SU-DHL-6 (cell line): ENCODE measurements around the gene HUS1.

Experiments
- H2AFZ ChIP-seq: fragments of 200-600 bp; sonication (generic); 2 replicates; pipeline ENCODE4 v1.6.1; 2014; ENCODE audit warnings: low read depth, mild to moderate bottlenecking, moderate library complexity, mixed read lengths, antibody characterized with exemption, low read length; ENCODE audit not compliant: severe bottlenecking
- H3F3A ChIP-seq: fragments of 200-600 bp; shearing (Covaris generic); 2 replicates; pipeline ENCODE4 v1.6.0; 2016; ENCODE audit warnings: antibody characterized with exemption, mild to moderate bottlenecking; ENCODE audit not compliant: insufficient read depth
- H3K27ac ChIP-seq: fragments of 200-600 bp; sonication (generic); 2 replicates; pipeline ENCODE4 v1.5.1; 2016; ENCODE audit warnings: low read depth, mild to moderate bottlenecking, low read length, moderate library complexity, mixed read lengths
- H3K27me3 ChIP-seq: fragments of 200-600 bp; sonication (generic), shearing (Covaris generic); 2 replicates; pipeline ENCODE4 v1.6.0; 2014; ENCODE audit warnings: mild to moderate bottlenecking, low read length
- H3K36me3 ChIP-seq: fragments of 200-600 bp; sonication (generic); 2 replicates; pipeline ENCODE4 v1.6.1; 2014; ENCODE audit warnings: mild to moderate bottlenecking, low read length, mixed read lengths
- H3K4me2 ChIP-seq: fragments of 300-600, 200-600 bp; shearing (Covaris generic), sonication (generic); 2 replicates; pipeline ENCODE4 v1.6.0; 2014; ENCODE audit warnings: low read length, low read depth, mild to moderate bottlenecking; ENCODE audit not compliant: poor library complexity, severe bottlenecking
- H3K4me3 ChIP-seq: fragments of 200-600 bp; sonication (generic); 2 replicates; pipeline ENCODE4 v1.5.1; 2014; ENCODE audit warnings: antibody characterized with exemption, low read length, mild to moderate bottlenecking, mixed read lengths; ENCODE audit not compliant: insufficient read depth, poor library complexity, severe bottlenecking
- H3K79me2 ChIP-seq: fragments of 200-600 bp; sonication (generic); 2 replicates; pipeline ENCODE4 v1.6.1; 2014; ENCODE audit warnings: mild to moderate bottlenecking, low read length, moderate library complexity; ENCODE audit not compliant: insufficient read depth
- H3K9ac ChIP-seq: fragments of 200-600 bp; sonication (generic); 2 replicates; pipeline ENCODE4 v1.7.0; 2014; ENCODE audit warnings: mild to moderate bottlenecking, low read length
- H3K9me2 ChIP-seq: fragments of 200-600 bp; sonication (generic); replicated peaks from 2 replicates; pipeline ENCODE4 v1.6.1; 2014; ENCODE audit warnings: low read length; ENCODE audit not compliant: insufficient read depth
- H3K9me3 ChIP-seq: fragments of 200-600 bp; sonication (generic); 2 replicates; pipeline ENCODE4 v1.6.1; 2014; ENCODE audit warnings: low read length, mixed read lengths; ENCODE audit not compliant: insufficient read depth
- H4K20me1 ChIP-seq: fragments of 200-600 bp; sonication (generic); 2 replicates; pipeline ENCODE4 v1.6.1; 2014; ENCODE audit warnings: low read depth, mild to moderate bottlenecking, antibody characterized with exemption, low read length, moderate library complexity, mixed read lengths
- EZH2phosphoT487 ChIP-seq: fragments of 200-600 bp; sonication (generic), shearing (Covaris generic); conservative IDR thresholded peaks from 2 replicates; pipeline ENCODE4 v1.6.1; 2018; ENCODE audit warnings: mild to moderate bottlenecking, antibody characterized with exemption, low read length, moderate library complexity, mixed read lengths
- TF ChIP-seq, protein P1 (sequence below): fragments of 200-600 bp; sonication (generic); IDR thresholded peaks from one replicate; pipeline ENCODE4 v1.5.1; 2017; ENCODE audit warnings: antibody characterized with exemption, mild to moderate bottlenecking, low read length, moderate library complexity; ENCODE audit not compliant: insufficient read depth, poor library complexity, severe bottlenecking

The HUS1 gene

DNA sequence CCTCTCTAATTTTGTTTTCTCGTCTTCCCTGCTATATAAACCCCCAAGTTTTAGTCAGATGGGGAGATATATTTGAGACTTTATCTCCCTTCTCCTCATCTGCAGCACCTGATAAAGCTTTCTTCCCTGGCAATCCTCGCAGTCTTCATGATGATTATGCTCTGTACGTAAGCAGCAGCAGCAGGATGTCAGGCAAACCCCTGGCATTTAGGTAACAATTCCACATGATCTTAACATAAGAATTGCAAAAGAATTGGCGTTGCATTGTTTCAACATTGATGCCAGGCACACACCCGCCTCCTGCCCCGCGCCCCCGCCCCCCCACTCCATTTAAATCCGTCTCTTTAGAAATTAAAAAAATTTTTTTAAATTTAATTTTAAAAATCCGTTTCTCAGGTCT, 37.3 kb downstream of the HUS1 start:
- no peaks in the 10 kb centered on the region for H3K9me2 ChIP-seq
- H3K4me2 ChIP-seq, result no peak overlapping the region
- no peaks in the 10 kb centered on the region for H3K9me3 ChIP-seq
- H3K36me3 ChIP-seq, result no peaks in the 10 kb centered on the region
- no peaks in the 10 kb centered on the region for H3K79me2 ChIP-seq
- H3K27me3 ChIP-seq, result no peaks in the 10 kb centered on the region
- H3K9ac ChIP-seq, result no peak overlapping the region
- H4K20me1 ChIP-seq, result no peaks in the 10 kb centered on the region
- TF ChIP-seq EZH2phosphoT487, result no peak
- TF ChIP-seq, protein P1, sequence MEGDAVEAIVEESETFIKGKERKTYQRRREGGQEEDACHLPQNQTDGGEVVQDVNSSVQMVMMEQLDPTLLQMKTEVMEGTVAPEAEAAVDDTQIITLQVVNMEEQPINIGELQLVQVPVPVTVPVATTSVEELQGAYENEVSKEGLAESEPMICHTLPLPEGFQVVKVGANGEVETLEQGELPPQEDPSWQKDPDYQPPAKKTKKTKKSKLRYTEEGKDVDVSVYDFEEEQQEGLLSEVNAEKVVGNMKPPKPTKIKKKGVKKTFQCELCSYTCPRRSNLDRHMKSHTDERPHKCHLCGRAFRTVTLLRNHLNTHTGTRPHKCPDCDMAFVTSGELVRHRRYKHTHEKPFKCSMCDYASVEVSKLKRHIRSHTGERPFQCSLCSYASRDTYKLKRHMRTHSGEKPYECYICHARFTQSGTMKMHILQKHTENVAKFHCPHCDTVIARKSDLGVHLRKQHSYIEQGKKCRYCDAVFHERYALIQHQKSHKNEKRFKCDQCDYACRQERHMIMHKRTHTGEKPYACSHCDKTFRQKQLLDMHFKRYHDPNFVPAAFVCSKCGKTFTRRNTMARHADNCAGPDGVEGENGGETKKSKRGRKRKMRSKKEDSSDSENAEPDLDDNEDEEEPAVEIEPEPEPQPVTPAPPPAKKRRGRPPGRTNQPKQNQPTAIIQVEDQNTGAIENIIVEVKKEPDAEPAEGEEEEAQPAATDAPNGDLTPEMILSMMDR, result no peak
- H3F3A ChIP-seq, result peaks cover 14% of the 10 kb centered on the region
- H3K4me3 ChIP-seq, result no peak overlapping the region
- H2AFZ ChIP-seq, result no peak overlapping the region
- H3K27ac ChIP-seq, result no peak overlapping the region

DNA sequence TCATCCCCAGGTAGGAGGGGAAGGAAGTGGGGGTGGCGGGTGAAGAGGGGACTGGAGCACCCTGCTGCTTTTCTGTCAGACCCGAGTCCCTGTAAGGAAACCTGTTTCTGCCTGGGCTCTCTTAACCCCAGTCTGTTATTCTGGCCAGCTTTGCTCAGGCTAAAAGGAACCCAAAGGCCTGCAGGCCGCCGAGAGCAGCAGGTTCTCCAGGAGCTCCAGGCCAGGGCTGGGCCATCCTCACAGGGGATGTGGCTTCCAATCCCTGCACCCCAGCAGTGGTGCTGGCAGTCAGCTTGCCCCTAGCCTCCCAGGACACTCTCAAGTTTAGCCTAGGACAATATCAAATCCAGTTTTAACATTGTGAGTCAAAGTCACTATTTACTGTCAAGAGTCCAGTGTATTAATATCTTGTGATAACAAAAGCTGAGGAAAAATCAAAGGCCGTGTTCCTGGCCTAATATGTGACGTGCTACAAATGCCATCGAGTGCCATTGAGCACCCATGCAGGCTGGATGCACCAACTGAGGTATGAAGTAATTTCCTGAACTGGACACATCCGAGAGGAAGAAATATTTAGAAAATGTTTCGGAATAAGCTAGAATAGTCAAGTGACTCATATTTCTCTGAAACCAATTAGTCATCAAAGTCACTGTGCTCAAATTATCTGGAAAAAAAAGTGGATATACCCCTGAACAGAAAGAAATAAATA, 38.1 kb downstream of the HUS1 start:
- H2AFZ ChIP-seq, result no peak overlapping the region

DNA sequence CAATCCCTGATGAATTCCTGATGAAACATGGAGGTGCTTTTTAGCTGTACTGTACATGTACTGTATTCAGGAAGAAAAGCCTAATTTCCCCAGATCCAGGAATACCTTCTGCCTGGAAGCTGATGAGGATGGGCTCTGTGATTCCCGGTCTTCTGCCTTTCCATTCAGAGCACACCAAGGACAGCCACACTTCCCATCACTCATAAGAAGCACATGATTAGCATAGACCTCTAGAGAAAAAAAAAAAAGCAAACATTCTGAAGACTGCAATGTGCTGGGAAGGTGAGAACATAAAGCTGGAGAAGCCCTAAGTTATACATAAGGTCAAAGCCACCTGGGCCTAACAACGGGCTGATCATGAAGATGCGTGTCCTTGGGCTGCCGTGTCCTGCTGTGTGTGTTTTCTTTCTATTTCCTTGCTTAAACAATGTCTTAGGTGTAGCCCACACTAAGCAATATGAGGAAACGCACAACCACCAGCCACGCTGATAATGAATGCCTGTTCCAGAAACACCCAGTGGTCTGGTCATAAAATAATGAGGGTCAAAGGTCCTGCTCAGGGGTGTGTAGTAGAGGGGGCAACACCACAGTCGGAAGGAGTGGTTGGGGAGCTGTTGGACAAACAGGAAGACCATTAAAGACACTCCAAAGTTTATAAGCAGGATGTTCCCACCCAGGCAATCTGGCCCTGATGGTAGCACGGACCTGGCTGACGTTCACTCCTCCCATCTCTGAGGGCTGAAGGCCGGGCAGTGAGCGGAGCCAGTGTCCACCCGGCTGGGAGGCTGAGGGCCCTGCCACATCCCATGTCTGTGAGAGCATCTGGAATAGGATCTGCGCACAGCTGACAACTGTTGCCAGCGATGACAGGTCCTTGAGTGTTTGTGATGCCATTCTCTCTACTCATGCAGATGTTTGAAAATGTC, 39.1 kb downstream of the HUS1 start:
- H3K4me3 ChIP-seq, result no peak overlapping the region
- no peak for TF ChIP-seq EZH2phosphoT487
- TF ChIP-seq, protein P1, result no peak
- H4K20me1 ChIP-seq, result no peaks in the 10 kb centered on the region
- no peaks in the 10 kb centered on the region for H3K36me3 ChIP-seq
- H3K9me3 ChIP-seq, result no peaks in the 10 kb centered on the region
- H3K79me2 ChIP-seq, result no peaks in the 10 kb centered on the region
- no peaks in the 10 kb centered on the region for H3K9me2 ChIP-seq
- H2AFZ ChIP-seq, result no peak overlapping the region
- H3K4me2 ChIP-seq, result no peak overlapping the region
- no peak overlapping the region for H3K9ac ChIP-seq
- H3K27ac ChIP-seq, result no peak overlapping the region
- no peaks in the 10 kb centered on the region for H3K27me3 ChIP-seq
- peaks cover 25% of the 10 kb centered on the region for H3F3A ChIP-seq

More for the DNA sequence above, 38.1 kb downstream of the HUS1 start:
- H3K36me3 ChIP-seq, result no peaks in the 10 kb centered on the region
- no peaks in the 10 kb centered on the region for H3K9me2 ChIP-seq
- H3K79me2 ChIP-seq, result no peaks in the 10 kb centered on the region
- H3K4me3 ChIP-seq, result no peak overlapping the region
- H3F3A ChIP-seq, result peaks cover 21% of the 10 kb centered on the region
- H4K20me1 ChIP-seq, result no peaks in the 10 kb centered on the region
- H3K27me3 ChIP-seq, result no peaks in the 10 kb centered on the region
- H3K9me3 ChIP-seq, result no peaks in the 10 kb centered on the region
- no peak overlapping the region for H3K4me2 ChIP-seq
- TF ChIP-seq EZH2phosphoT487, result no peak
- TF ChIP-seq, protein P1, result no peak
- H3K9ac ChIP-seq, result no peak overlapping the region
- no peak overlapping the region for H3K27ac ChIP-seq
